OCI-M2 (cell line): ENCODE data around the gene CDH11.

Experiments
- DNase-seq: peaks from one replicate; lab custom pipeline; 2025; ENCODE audit not compliant: unreplicated experiment; lab: John Stamatoyannopoulos, UW

The CDH11 gene

GRCh38 chr16:64919141-64919540 lies 202.7 kb downstream of the CDH11 start:
- no peak for DNase-seq

- DNase-seq, result no peak
Measured at GRCh38 chr16:64916051-64916450, 205.8 kb downstream of the CDH11 start.

- DNase-seq, result no peak
Measured at GRCh38 chr16:64910356-64910755, 211.5 kb downstream of the CDH11 start.

DNA sequence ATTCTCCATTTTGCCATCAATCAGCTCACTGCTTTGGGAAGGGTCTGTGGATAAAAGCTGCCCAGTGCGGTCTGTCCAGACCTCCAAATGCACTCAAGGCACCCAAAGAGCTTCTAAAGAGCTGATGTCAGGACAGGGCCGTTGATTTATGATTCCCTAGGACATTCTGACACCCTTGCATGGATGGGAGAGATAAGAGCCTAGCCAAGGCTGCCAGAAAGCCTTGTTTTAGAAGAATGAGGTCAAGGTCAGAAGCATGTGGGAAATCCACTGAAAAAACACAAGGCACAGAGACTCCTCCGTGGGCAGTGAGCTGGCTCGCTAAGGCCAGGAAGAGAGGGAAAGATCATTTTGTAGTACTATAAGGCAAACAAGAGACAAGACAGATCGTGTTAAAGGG lies 214.0 kb downstream of the CDH11 start:
- no peak for DNase-seq

DNA sequence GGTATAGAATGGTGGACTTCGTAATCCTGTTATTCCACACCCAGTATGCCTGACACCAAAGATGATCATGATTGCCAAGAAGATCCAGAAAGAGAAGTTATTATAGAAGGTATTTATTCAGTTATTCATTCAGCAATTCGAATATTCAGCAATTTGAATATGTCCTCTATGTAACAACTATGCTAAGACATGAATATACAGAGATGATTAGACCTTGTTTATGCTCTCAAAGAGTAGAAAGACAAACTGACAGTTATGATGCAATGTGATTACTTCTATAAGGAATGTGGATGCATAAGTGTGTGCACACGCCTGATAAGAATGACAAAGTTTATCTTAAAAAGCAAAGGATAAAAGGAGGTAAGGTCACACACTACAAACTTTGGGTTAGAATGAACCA lies 218.1 kb downstream of the CDH11 start:
- DNase-seq, result no peak

- no peak for DNase-seq
Measured at GRCh38 chr16:64900517-64900916, 221.3 kb downstream of the CDH11 start.

DNA sequence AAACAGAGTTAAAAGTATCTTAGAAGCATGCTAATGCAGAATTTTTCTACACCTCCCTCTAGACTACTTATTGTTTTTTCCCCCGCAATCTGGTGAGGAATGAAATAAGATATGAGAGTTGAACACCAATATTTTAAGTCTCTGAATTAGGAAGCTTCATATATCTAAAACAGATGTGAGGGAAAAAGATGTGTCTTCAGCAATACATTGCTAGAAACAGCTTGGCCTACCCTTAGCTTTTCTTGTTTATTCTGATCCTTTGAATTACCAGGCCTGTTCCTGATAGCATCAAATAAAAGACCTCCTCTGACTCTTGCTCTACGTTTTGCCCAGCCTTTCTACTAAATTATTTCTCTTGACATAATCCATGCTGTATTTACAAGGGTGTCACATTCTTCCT lies 221.8 kb downstream of the CDH11 start:
- no peak for DNase-seq

- DNase-seq, result no peak
Measured at GRCh38 chr16:64898159-64898558, 223.7 kb downstream of the CDH11 start.
